Neural progenitor cell (in vitro differentiated cells): ENCODE results near the gene SNX5. TPM values are rescaled to one million over a fixed set of nuclear protein-coding genes. Genes with fewer than 3 reads are reported as not detected.

Experiments used
- DNase-seq: peaks from one replicate; pipeline ENCODE4 v3.0.0-alpha.2; 2016; ENCODE audit warnings: low spot score
- H2AFZ ChIP-seq: fragments of 200-600 bp; sonication (generic); replicated peaks from 2 replicates; pipeline ENCODE4 v1.6.1; 2016; ENCODE audit warnings: antibody characterized with exemption
- H3F3A ChIP-seq: fragments of 200-600 bp; sonication (generic); 2 replicates; pipeline ENCODE4 v1.6.1; 2016; ENCODE audit warnings: antibody characterized with exemption, low read depth
- H3K27ac ChIP-seq: fragments of 200-600 bp; sonication (generic); 2 replicates; pipeline ENCODE4 v1.5.1; 2016; ENCODE audit warnings: mild to moderate bottlenecking
- H3K27me3 ChIP-seq: fragments of 200-600 bp; sonication (generic); 2 replicates; pipeline ENCODE4 v1.6.1; 2016; ENCODE audit warnings: mild to moderate bottlenecking, moderate library complexity
- H3K36me3 ChIP-seq: fragments of 200-600 bp; sonication (generic); 2 replicates; pipeline ENCODE4 v1.5.1; 2016
- H3K4me1 ChIP-seq: fragments of 200-600 bp; sonication (generic); 2 replicates; pipeline ENCODE4 v1.6.1; 2016; ENCODE audit warnings: mixed run types
- H3K4me2 ChIP-seq: fragments of 200-600 bp; sonication (generic); 2 replicates; pipeline ENCODE4 v1.6.1; 2016
- H3K4me3 ChIP-seq: fragments of 200-600 bp; sonication (generic); 2 replicates; pipeline ENCODE4 v1.5.1; 2016
- H3K79me2 ChIP-seq: fragments of 200-600 bp; sonication (generic); 2 replicates; pipeline ENCODE4 v1.6.1; 2016; ENCODE audit warnings: low read depth
- H3K9ac ChIP-seq: fragments of 200-600 bp; sonication (generic); 2 replicates; pipeline ENCODE4 v1.6.1; 2016
- H3K9me3 ChIP-seq: fragments of 200-600 bp; sonication (generic); 2 replicates; pipeline ENCODE4 v1.5.1; 2016; ENCODE audit warnings: low read depth
- H4K20me1 ChIP-seq: fragments of 200-600 bp; sonication (generic); 2 replicates; pipeline ENCODE4 v1.6.1; 2016; ENCODE audit warnings: low read depth
- H3K27ac Mint-ChIP-seq: 3 replicates; pipeline ENCODE4 v1.8.0; 2021; ENCODE audit warnings: mixed read lengths
- H3K27me3 Mint-ChIP-seq: 2 replicates; pipeline ENCODE4 v1.8.0; 2022; ENCODE audit warnings: low read depth, mild to moderate bottlenecking, inconsistent platforms, moderate library complexity, mixed read lengths; ENCODE audit not compliant: insufficient read depth
- H3K36me3 Mint-ChIP-seq: 3 replicates; pipeline ENCODE4 v1.8.0; 2021; ENCODE audit warnings: mixed read lengths
- H3K4me1 Mint-ChIP-seq: 3 replicates; pipeline ENCODE4 v1.8.0; 2021; ENCODE audit warnings: mixed read lengths
- H3K4me3 Mint-ChIP-seq: 3 replicates; pipeline ENCODE4 v1.8.0; 2021; ENCODE audit warnings: mild to moderate bottlenecking, moderate library complexity, mixed read lengths
- H3K9me3 Mint-ChIP-seq: 3 replicates; pipeline ENCODE4 v1.8.0; 2020; ENCODE audit warnings: mixed read lengths
- EZH2 ChIP-seq: fragments of 200-600 bp; sonication (generic); IDR thresholded peaks from 2 replicates; pipeline ENCODE4 v1.6.1; 2017; ENCODE audit warnings: antibody characterized with exemption, mild to moderate bottlenecking, moderate library complexity
- EZH2phosphoT487 ChIP-seq: fragments of 200-600 bp; sonication (generic); IDR thresholded peaks from 2 replicates; pipeline ENCODE4 v1.6.1; 2017; ENCODE audit warnings: antibody characterized with exemption
- total RNA-seq: library from RNA; depleted of rRNA; stranded (reverse); fragments of >200 nt; gene quantifications from 2 replicates; pipeline ENCODE4 v1.2.3, GENCODE V29; 2015; ENCODE audit warnings: low replicate concordance
- TF ChIP-seq, protein P1 (sequence below): fragments of 200-600 bp; sonication (generic); IDR thresholded peaks from 2 replicates; pipeline ENCODE4 v1.5.1; 2017; ENCODE audit warnings: antibody characterized with exemption, mild to moderate bottlenecking

SNX5 gene
- total RNA-seq, 1 donor from 2014 or later, result 226 TPM

DNA sequence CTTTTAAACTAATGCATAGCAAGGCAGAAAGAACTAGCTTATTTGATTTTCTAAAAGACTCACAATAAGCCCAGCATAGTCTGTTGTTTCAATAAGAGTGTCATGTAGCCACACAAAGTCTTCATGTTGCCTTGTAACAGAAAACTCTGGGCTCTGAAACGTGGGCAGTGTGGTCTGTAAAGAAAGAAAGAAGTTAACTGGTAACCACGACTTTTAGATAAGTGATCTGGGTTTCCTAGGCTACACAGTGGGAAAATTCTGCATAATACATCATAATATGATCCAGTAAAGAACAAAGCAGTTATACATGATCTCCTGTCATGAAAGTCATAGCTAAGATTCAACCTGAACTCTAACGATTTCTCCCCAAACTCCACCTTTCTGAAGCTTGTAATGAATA is 13.3 kb downstream of the SNX5 start:
- H3K4me3 ChIP-seq, result no peak overlapping the region
- H3K27me3 Mint-ChIP-seq, result no peaks in the 10 kb centered on the region
- peaks cover 85% of the 10 kb centered on the region for H4K20me1 ChIP-seq
- H3K4me1 Mint-ChIP-seq, result peaks cover 18% of the 10 kb centered on the region
- H3K27ac ChIP-seq, result no peak overlapping the region
- peaks cover 58% of the 10 kb centered on the region for H3K36me3 Mint-ChIP-seq
- no peaks in the 10 kb centered on the region for H3K4me1 ChIP-seq
- H3K36me3 ChIP-seq, result peaks cover 33% of the 10 kb centered on the region
- H3K9ac ChIP-seq, result no peak overlapping the region
- no peak for DNase-seq
- peaks cover 100% of the 10 kb centered on the region for H3K79me2 ChIP-seq
- H3K9me3 Mint-ChIP-seq, result no peaks in the 10 kb centered on the region
- H3K4me3 Mint-ChIP-seq, result no peak overlapping the region
- H3K4me2 ChIP-seq, result no peak overlapping the region
- no peak overlapping the region for H3K27ac Mint-ChIP-seq
- peaks cover 8% of the 10 kb centered on the region for H3F3A ChIP-seq
- TF ChIP-seq, protein P1, sequence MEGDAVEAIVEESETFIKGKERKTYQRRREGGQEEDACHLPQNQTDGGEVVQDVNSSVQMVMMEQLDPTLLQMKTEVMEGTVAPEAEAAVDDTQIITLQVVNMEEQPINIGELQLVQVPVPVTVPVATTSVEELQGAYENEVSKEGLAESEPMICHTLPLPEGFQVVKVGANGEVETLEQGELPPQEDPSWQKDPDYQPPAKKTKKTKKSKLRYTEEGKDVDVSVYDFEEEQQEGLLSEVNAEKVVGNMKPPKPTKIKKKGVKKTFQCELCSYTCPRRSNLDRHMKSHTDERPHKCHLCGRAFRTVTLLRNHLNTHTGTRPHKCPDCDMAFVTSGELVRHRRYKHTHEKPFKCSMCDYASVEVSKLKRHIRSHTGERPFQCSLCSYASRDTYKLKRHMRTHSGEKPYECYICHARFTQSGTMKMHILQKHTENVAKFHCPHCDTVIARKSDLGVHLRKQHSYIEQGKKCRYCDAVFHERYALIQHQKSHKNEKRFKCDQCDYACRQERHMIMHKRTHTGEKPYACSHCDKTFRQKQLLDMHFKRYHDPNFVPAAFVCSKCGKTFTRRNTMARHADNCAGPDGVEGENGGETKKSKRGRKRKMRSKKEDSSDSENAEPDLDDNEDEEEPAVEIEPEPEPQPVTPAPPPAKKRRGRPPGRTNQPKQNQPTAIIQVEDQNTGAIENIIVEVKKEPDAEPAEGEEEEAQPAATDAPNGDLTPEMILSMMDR, result no peak
- TF ChIP-seq EZH2phosphoT487, result no peak
- H3K27me3 ChIP-seq, result no peaks in the 10 kb centered on the region
- H3K9me3 ChIP-seq, result no peaks in the 10 kb centered on the region
- H2AFZ ChIP-seq, result no peak overlapping the region

DNA sequence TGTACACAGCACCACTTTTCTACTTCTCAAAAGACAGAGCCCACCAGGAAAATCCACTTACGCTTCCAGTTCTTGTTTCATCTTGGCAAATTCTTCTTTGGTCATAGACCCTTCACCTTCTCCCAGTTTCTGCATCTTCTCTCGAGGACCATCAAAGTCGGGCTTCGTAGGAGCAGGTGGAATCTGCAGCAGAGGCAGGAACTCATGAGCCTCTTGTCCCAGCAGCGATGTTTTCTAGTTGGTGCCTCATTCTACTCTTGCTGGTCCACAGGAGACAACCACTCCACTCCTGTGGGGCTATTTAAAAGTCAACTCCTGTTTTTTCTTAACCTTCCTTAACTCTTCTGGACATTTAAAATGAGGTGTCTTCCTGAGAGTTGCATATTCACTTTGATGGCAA is 14.7 kb downstream of the SNX5 start:
- no peak overlapping the region for H3K4me3 ChIP-seq
- H3K27ac ChIP-seq, result no peak overlapping the region
- DNase-seq, result no peak
- peaks cover 62% of the 10 kb centered on the region for H3K36me3 Mint-ChIP-seq
- no peaks in the 10 kb centered on the region for H3K27me3 ChIP-seq
- no peak overlapping the region for H3K9ac ChIP-seq
- H3K4me1 ChIP-seq, result no peaks in the 10 kb centered on the region
- H3K27ac Mint-ChIP-seq, result no peak overlapping the region
- H4K20me1 ChIP-seq, result peaks cover 85% of the 10 kb centered on the region
- H3K9me3 Mint-ChIP-seq, result no peaks in the 10 kb centered on the region
- peaks cover 13% of the 10 kb centered on the region for H3F3A ChIP-seq
- H3K36me3 ChIP-seq, result peaks cover 47% of the 10 kb centered on the region
- H3K4me2 ChIP-seq, result no peak overlapping the region
- no peak overlapping the region for H3K4me3 Mint-ChIP-seq
- no peak for TF ChIP-seq EZH2
- TF ChIP-seq, protein P1, result no peak
- no peak for TF ChIP-seq EZH2phosphoT487
- H3K27me3 Mint-ChIP-seq, result no peaks in the 10 kb centered on the region
- no peak overlapping the region for H2AFZ ChIP-seq
- peaks cover 8% of the 10 kb centered on the region for H3K4me1 Mint-ChIP-seq
- no peaks in the 10 kb centered on the region for H3K9me3 ChIP-seq
- peaks cover 100% of the 10 kb centered on the region for H3K79me2 ChIP-seq

DNA sequence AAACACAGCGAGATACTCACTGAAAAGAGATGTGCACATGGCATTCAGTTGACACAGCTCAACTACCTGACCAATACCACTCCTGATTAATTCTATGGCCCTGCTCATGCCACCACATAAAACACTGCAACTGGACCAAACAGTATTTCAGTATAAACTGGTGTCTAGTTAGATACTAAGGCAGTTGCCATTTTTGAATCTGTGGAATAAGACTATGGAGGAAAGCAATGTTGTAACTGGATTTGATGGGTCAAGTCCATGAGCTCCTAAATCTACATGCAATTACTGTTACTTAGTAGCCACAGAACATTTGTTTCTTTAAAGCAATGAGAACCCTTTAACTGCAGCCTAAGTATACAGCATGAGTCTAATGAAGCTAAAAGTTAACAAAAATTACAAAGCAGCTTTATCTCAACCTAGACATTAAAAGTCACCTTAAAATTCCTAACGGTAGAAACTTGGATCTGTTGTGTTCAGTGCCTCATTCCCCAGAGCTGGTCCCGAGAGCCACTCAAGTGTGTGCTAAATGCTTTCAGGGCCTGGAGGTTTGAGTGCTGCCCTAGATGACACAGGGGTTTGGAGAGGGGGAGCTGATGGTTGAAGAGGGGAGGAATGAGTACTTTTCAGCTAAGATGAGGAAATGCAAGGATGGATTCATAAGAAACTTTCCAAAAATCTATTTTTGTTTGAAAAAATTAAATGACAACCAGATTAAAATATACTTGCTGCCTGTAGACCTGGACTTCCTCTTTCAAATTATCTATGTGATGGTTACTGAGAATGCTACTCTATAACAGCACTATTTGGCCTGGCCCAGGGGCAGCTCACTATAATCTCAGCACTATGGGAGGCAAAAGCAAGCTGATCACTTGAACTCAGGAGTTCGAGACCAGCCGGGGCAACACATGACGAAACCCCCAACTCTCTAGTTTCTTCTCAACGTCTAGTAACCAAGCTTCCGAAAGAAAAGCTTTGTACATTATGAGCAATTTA is 15.6 kb downstream of the SNX5 start:
- H3K27me3 Mint-ChIP-seq, result no peaks in the 10 kb centered on the region
- no peak overlapping the region for H3K4me2 ChIP-seq
- no peak for TF ChIP-seq EZH2
- TF ChIP-seq EZH2phosphoT487, result no peak
- TF ChIP-seq, protein P1, result no peak
- no peaks in the 10 kb centered on the region for H3K27me3 ChIP-seq
- H3K4me3 ChIP-seq, result no peak overlapping the region
- no peak overlapping the region for H2AFZ ChIP-seq
- no peaks in the 10 kb centered on the region for H3K9me3 Mint-ChIP-seq
- no peak overlapping the region for H3K27ac Mint-ChIP-seq
- H3K9ac ChIP-seq, result no peak overlapping the region
- peaks cover 5% of the 10 kb centered on the region for H3K4me1 Mint-ChIP-seq
- H3K79me2 ChIP-seq, result peaks cover 99% of the 10 kb centered on the region
- peaks cover 55% of the 10 kb centered on the region for H3K36me3 ChIP-seq
- no peaks in the 10 kb centered on the region for H3K4me1 ChIP-seq
- H3K9me3 ChIP-seq, result no peaks in the 10 kb centered on the region
- H3K36me3 Mint-ChIP-seq, result peaks cover 70% of the 10 kb centered on the region
- H3K4me3 Mint-ChIP-seq, result no peak overlapping the region
- no peak overlapping the region for H3K27ac ChIP-seq
- DNase-seq, result no peak
- peaks cover 76% of the 10 kb centered on the region for H4K20me1 ChIP-seq
- H3F3A ChIP-seq, result peaks cover 23% of the 10 kb centered on the region
